ENCODE data around the gene NFYC.

NFYC gene

GRCh38 chr1:40691538-40692428 is at the start of gene NFYC:
NFYC (plus strand) TSS chr1:40691704; CDS start chr1:40738844, 47,140 bp downstream.
- DNase-seq, result peak; percentile 99

GRCh38 chr1:40645118-40645680 is 46.3 kb upstream of the NFYC start:
- DNase-seq, result no peak

DNA sequence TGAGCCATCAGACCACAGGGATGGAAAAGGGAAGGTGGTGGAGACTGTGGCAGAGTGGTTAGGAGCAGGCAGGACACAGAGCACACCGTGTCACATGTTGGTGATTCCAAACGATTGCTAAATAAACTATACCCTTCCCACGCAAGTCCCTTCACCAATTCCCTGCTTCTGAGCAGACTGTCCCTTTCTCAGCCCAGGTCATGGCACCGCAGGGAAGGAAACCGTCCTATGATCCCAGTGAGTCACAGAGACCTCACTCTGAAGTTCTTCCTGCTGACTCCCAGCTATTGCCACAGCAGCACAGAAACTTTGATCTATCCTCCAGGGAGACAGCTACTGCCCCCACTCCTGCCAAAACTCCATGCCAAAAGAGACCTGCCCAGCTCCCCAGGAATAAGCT is 45.2 kb upstream of the NFYC start:
- no peak for DNase-seq

DNA sequence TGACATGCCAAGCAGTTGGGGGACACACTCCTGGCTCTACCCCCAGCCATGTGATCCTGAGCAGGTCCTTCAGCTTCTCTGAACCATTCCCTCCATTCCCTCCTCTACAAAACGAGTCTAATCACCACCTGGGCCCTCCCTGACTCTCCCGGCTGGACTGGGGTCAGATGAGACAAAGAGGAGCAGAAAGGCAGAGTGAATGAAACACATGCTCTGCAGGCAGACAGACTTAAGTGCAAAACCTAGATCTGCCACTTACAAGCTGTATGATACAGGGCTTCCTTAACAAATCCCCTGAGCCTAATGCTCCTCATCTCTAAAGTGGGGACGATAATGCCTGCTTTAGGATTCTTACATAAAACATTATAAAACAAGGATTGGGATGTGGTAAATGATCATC is 43.3 kb upstream of the NFYC start:
- no peak for DNase-seq

GRCh38 chr1:40648928-40649591 is 42.4 kb upstream of the NFYC start:
- no peak for DNase-seq

DNA sequence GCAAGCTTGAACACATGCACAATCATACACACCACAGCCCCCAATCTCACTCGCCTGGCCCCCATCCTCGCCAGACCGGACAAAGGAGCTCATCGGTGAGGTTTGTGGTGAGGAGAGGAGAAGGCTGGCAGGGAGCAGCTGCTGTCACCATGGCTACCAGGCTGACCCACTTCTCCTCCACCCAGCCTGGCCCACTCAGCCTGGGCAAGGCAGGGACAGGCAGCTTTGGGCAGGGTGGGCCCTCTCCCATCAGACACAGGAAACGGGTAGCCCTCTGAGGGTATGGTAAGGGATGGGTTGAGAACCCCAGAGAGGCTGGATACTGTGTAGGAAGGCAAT is 41.9 kb upstream of the NFYC start:
- no peak for DNase-seq

GRCh38 chr1:40650075-40650474 is 41.4 kb upstream of the NFYC start:
- DNase-seq, result no peak

DNA sequence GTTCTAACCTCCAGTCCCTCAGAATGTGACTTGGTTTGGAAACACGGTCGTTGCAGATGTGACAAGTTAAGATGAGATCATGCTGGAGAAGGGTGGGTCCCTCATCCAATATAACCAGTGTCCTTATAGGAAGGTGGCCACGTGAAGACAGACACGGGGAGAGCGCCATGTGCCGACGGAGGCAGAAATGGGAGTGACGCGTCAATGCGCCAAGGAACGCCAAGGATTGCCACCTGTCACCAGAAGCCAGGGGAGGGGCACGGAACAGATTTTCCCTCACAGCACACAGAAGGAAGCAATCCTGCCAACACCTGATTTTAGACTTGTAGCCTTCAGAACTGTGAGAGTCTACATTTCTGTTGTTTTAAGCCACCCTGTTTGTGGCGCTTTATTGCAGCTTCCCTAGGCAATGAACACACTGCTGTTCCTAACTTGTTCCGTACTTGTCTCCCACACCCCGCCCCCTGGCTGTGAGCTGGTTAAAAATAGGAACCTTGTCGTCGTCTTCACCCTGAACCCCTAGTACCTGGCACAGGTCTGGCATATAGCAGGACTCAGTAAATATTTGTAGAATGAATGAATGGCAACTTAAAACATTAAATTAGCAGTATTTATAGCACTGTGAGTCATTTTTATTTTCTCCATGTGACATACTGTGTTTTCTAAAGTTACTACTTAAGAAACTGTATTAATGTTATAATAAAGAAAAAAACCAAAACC is 40.2 kb upstream of the NFYC start:
- no peak for DNase-seq

- DNase-seq, result no peak
Measured at GRCh38 chr1:40652468-40652867, 39.0 kb upstream of the NFYC start.

DNA sequence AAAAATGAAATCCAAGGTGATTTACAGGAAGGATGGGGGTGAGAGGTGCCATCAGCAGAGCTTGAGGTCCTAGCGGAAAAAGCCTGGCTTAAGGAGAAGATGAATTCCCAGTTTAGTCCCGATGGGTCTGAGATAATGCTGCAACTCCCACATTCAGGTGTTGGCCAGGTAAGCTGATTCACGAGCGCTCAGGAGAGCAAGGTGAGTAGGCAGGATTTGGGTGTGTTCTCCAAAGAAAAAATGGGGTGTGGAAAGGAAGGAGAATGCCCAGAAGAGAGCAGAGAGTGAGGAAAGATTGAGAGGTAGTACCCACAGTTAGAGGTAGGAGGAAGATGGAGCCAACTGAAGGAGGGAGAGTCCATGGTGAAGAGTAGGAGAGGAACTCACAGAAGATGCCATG is 38.5 kb upstream of the NFYC start:
- no peak for DNase-seq

DNA sequence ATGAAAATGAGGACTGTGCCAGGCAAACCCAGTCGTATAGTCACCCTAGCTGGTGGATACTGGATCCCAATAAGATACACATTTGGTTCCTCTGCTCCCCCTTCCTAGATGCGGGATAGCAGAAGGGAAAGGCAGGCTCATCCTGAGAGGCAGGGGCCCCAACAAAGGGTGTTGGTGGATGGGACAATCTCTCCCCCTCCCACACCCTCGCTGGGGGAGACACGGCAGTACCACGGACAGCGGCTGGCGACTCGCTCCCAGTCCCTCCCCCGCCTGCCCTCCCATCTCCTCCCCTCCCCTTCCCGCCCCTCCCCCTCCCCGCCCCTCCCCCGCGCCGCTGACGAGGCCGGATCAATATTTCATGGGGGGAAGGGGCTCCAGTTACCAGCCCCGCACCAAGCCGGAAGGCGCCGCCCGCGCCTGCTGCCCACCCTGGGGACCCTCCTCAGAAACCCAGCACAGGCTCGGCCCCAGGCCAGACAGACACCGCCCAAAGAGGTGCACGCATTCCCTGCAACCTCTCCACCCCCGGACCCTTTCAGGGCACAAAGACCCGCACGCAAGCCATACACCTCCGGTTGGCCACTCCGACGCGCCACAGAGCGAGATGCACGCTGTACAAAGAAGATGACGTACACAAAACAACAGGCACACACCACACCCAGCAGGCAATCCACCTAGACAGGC is 37.5 kb upstream of the NFYC start:
- DNase-seq, result no peak

DNA sequence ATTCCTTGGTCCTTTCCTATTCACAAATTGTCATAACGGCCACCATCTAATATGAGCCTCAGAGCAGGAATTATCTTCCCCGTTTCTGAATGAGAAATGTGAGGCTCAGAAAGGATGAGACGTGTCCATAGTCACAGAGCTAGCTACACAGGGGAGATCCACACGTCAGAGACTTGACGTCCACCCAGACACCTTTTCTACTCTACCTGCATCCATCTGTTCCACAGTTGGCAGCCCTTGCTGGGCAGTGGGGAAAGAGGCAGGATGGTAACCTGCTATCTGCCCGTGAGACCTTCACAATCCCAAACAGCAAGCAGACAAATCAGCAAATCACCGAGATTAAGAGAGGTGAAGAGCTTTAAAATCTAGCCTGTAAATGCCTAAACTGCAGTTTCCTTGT is 34.5 kb upstream of the NFYC start:
- DNase-seq, result no peak

DNA sequence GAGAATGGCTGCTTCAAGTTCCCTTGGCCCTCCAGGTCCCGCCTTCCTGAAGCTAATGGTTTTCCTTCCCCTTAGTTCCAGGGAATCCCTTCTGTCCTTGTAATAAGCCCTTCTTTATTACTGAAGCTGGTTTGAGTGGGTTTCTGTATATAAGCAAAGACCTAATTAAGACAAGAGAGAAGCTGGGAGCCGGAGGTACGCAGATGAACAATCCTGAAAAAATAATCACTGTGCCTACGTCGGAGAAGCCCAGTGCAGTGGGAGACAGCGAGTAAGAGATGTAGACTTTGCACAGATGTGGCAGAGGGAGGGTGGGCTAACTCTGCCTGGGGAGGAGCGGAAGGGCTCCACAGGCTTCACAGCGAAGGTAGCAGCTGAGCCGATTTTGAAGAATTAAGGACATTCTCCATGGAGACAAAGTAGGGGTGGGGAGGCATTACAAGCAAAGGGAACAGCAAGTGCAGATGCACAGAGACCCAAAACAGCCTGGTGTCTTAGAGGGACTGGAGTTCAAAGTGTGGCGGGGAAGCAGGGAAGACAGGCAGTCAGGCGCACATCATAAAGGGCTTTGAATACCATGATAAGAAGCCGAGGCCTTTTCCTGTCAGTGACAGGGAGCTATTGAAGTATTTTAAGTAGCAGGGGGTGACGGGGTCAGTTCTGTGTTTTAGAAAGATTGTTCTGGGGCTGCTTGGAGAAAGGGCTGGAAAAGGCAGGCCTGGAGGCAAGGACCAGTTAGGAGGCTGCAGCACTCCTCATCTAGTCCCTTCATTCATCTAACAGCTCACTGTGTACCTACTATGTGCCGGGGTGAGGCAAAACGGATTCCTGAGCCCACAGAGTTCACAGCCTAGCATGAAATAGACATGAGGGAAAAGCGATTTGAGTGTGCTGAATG is 32.5 kb upstream of the NFYC start:
- no peak for DNase-seq

DNA sequence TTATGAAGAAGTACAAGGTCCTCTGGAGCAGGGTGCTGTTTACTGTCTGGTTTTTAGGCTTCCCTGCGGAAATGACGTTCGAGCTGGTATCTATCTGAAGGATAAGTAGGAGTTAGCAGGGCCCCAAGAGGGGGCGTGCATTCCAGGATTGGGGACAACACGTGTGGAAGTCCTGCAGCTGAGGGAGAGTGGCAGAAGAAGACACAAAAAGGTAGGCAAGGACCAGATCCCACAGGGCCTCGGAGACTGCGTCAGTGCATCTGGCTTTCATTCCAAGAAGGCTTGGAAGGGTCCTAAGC is 31.9 kb upstream of the NFYC start:
- DNase-seq, result no peak

DNA sequence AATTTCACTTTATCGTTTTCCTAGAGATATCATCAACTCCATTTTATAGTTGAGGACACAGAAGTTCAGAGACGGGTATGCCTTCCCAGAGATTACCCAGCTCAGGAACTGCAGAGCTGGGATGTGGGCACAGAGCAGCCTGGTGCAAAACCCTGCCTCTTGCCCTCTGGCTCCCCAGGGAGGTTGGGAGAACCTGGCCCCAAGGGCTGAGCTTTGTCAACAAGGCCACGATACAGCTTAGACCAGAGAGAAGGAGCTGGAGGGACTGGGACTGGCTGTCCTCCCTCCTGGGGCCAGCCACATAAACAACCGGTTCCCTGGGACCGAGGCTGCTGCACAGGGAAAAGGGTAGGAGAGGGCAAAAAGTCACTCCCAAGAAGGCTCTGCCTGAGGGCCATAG is 29.8 kb upstream of the NFYC start:
- DNase-seq, result no peak

DNA sequence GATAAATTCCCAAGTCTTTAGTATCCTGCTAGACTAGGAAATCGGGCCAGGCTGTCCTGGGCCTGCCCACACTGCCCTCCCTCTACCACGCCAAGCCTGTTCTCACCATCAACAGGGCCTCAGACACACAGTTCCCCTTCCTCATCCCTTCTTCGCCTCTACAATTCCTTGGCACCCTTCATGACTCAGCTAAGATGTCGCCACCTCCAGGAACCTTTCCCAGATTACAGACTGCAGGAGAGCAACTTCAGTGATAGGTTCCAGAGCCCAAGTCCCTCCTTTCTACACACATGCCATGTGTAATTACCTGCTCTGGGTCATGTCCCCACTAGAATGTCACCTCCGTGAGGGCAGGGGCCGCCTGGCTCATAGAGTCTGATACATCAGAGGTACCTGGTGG is 29.4 kb upstream of the NFYC start:
- DNase-seq, result no peak

- DNase-seq, result no peak
Measured at GRCh38 chr1:40662864-40663263, 28.6 kb upstream of the NFYC start.

- peak in 1 of 2 experiments; percentile 48 for DNase-seq
Measured at GRCh38 chr1:40663324-40664166, 28.0 kb upstream of the NFYC start.

GRCh38 chr1:40664167-40664537 is 27.4 kb upstream of the NFYC start:
- no peak for DNase-seq

- DNase-seq, result no peak
Measured at GRCh38 chr1:40664791-40665190, 26.7 kb upstream of the NFYC start.
